Measurements from ENCODE around the gene KLHL22.

- TF ChIP-seq, protein P1, sequence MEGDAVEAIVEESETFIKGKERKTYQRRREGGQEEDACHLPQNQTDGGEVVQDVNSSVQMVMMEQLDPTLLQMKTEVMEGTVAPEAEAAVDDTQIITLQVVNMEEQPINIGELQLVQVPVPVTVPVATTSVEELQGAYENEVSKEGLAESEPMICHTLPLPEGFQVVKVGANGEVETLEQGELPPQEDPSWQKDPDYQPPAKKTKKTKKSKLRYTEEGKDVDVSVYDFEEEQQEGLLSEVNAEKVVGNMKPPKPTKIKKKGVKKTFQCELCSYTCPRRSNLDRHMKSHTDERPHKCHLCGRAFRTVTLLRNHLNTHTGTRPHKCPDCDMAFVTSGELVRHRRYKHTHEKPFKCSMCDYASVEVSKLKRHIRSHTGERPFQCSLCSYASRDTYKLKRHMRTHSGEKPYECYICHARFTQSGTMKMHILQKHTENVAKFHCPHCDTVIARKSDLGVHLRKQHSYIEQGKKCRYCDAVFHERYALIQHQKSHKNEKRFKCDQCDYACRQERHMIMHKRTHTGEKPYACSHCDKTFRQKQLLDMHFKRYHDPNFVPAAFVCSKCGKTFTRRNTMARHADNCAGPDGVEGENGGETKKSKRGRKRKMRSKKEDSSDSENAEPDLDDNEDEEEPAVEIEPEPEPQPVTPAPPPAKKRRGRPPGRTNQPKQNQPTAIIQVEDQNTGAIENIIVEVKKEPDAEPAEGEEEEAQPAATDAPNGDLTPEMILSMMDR (conservative IDR thresholded peaks at IDR 0.05 in 1 of 2, IDR thresholded peaks at IDR 0.05 in 1 of 2; ENCODE audit: extremely low read depth in 1 of 2, insufficient read depth in 1 of 2, low read depth in 1 of 2, low read length in 2 of 2): no peak
- TF ChIP-seq EZH2 (IDR thresholded peaks at IDR 0.05; ENCODE audit: borderline replicate concordance, low read length): no peak
Measured at GRCh38 chr22:20503816-20504215, 8.2 kb upstream of the KLHL22 start.

Measured in mammary epithelial cell (primary cell).